IMR-90 (cell line): Measurements from ENCODE around the gene KCNJ4. TPM values are rescaled to one million over a fixed set of nuclear protein-coding genes. Genes with fewer than 3 reads are reported as not detected.
A peak's percentile ranks its signal among the peaks of the same experiment; 100 is the strongest.

Source experiments
- ATAC-seq: fragments of 200-7000 bp; cut with Tn5 transposase; 2 replicates; pipeline ENCODE4 v1.9.1; 2020; ENCODE audit warnings: low read depth, mild to moderate bottlenecking, moderate library complexity
- BruUV-seq: library from RNA; stranded (reverse); fragments of 400-500 nt; replicated peaks from 2 replicates; lab custom pipeline; 2021; lab: Mats Ljungman, UMichigan
- CTCF ChIA-PET: fragments of 300-600 bp; formaldehyde crosslinking; extraction: SDS; loops from one replicate; lab custom pipeline; 2021; ENCODE audit warnings: antibody characterized with exemption; lab: Yijun Ruan, JAX
- POLR2A ChIA-PET: fragments of 300-600 bp; sonication (Branson Sonifier 250); formaldehyde crosslinking; loops from one replicate; lab custom pipeline; 2022; ENCODE audit warnings: antibody characterized with exemption; ENCODE audit not compliant: unreplicated experiment; lab: Charles Lee
- DNase-seq: peaks from one replicate; pipeline ENCODE4 v3.0.0; 2013
- H2AFZ ChIP-seq: replicated peaks from 2 replicates; pipeline ENCODE3; 2013; ENCODE audit warnings: low read length, mild to moderate bottlenecking; ENCODE audit not compliant: poor library complexity
- H2AK5ac ChIP-seq: 2 replicates; pipeline ENCODE4 v1.6.1; 2013; ENCODE audit warnings: low read depth, low read length, inconsistent platforms
- H2AK9ac ChIP-seq: replicated peaks from 2 replicates; pipeline ENCODE3; 2013; ENCODE audit warnings: mild to moderate bottlenecking, low read depth, low read length, moderate library complexity; ENCODE audit not compliant: poor library complexity
- H2BK120ac ChIP-seq: 2 replicates; pipeline ENCODE4 v1.6.1; 2013; ENCODE audit warnings: low read depth, low read length, inconsistent platforms
- H2BK15ac ChIP-seq: 3 replicates; pipeline ENCODE4 v1.6.1; 2013; ENCODE audit warnings: low read depth, low read length, inconsistent platforms
- H2BK20ac ChIP-seq: 2 replicates; pipeline ENCODE4 v1.6.1; 2013; ENCODE audit warnings: low read depth, mild to moderate bottlenecking, inconsistent platforms, low read length, moderate library complexity
- H2BK5ac ChIP-seq: 2 replicates; pipeline ENCODE4 v1.6.1; 2013; ENCODE audit warnings: mild to moderate bottlenecking, low read depth, low read length, inconsistent platforms; ENCODE audit not compliant: poor library complexity, severe bottlenecking
- H3K14ac ChIP-seq: replicated peaks from 2 replicates; pipeline ENCODE4 v1.6.1; 2013; ENCODE audit warnings: low read depth, low read length, inconsistent platforms
- H3K18ac ChIP-seq: 2 replicates; pipeline ENCODE4 v1.6.1; 2013; ENCODE audit warnings: low read depth, low read length, control low read depth
- H3K23ac ChIP-seq: 2 replicates; pipeline ENCODE4 v1.6.1; 2013; ENCODE audit warnings: low read depth, low read length, inconsistent platforms
- H3K27ac ChIP-seq: 2 replicates; pipeline ENCODE4 v1.5.1; 2013; ENCODE audit warnings: mild to moderate bottlenecking, control low read depth, low read length; ENCODE audit not compliant: insufficient read depth
- H3K27me3 ChIP-seq: 2 replicates; pipeline ENCODE4 v1.6.1; 2013; ENCODE audit warnings: low read length; ENCODE audit not compliant: control insufficient read depth, insufficient read depth
- H3K36me3 ChIP-seq: 2 replicates; pipeline ENCODE4 v1.6.1; 2013; ENCODE audit warnings: low read length, mixed read lengths; ENCODE audit not compliant: control insufficient read depth, insufficient read depth
- H3K4ac ChIP-seq: 2 replicates; pipeline ENCODE4 v1.6.1; 2013; ENCODE audit warnings: low read depth, low read length, inconsistent platforms
- H3K4me1 ChIP-seq: 2 replicates; pipeline ENCODE4 v1.6.1; 2013; ENCODE audit warnings: low read length, mixed read lengths; ENCODE audit not compliant: control insufficient read depth, insufficient read depth
- H3K4me2 ChIP-seq: 2 replicates; pipeline ENCODE4 v1.6.1; 2013; ENCODE audit warnings: low read depth, mild to moderate bottlenecking, control low read depth, low read length, moderate library complexity
- H3K4me3 ChIP-seq: 2 replicates; pipeline ENCODE4 v1.5.1; 2013; ENCODE audit warnings: low read depth, mild to moderate bottlenecking, control low read depth, low read length, moderate library complexity; ENCODE audit not compliant: insufficient read depth
- H3K56ac ChIP-seq: 2 replicates; pipeline ENCODE4 v1.6.1; 2013; ENCODE audit warnings: low read length, inconsistent platforms; ENCODE audit not compliant: insufficient read depth; ENCODE audit errors: extremely low read depth
- H3K79me1 ChIP-seq, 2 experiments: 2 replicates each; pipeline ENCODE4 v1.6.1; 2013; ENCODE audit warnings: low read length in 2 of 2, inconsistent platforms in 1 of 2, low read depth in 1 of 2
- H3K9ac ChIP-seq: 2 replicates; pipeline ENCODE4 v1.6.1; 2013; ENCODE audit warnings: low read depth, low read length, control low read depth
- H3K9me1 ChIP-seq: 2 replicates; pipeline ENCODE4 v1.6.1; 2013; ENCODE audit warnings: low read length, inconsistent platforms; ENCODE audit not compliant: insufficient read depth
- H3K9me3 ChIP-seq: 2 replicates; pipeline ENCODE4 v1.6.1; 2013; ENCODE audit warnings: low read length; ENCODE audit not compliant: control insufficient read depth, insufficient read depth
- H4K20me1 ChIP-seq: 2 replicates; pipeline ENCODE4 v1.6.1; 2013; ENCODE audit warnings: low read length, inconsistent platforms; ENCODE audit not compliant: insufficient read depth
- H4K5ac ChIP-seq: 2 replicates; pipeline ENCODE4 v1.6.1; 2013; ENCODE audit warnings: mild to moderate bottlenecking, low read depth, low read length, control low read depth
- H4K8ac ChIP-seq, 2 experiments: 2 replicates each; pipeline ENCODE4 v1.6.1; 2013; ENCODE audit warnings: low read depth in 2 of 2, low read length in 2 of 2, control low read depth in 1 of 2, inconsistent platforms in 1 of 2
- H4K91ac ChIP-seq: 2 replicates; pipeline ENCODE4 v1.6.1; 2013; ENCODE audit warnings: low read depth, low read length, inconsistent platforms; ENCODE audit not compliant: insufficient read depth
- BHLHE40 ChIP-seq: fragments of 150-350 bp; IDR thresholded peaks from 2 replicates; pipeline ENCODE4 v1.6.1; 2016; ENCODE audit warnings: mild to moderate bottlenecking, low read depth, low read length
- CEBPB ChIP-seq: IDR thresholded peaks from 2 replicates; pipeline ENCODE4 v1.6.1; 2012; ENCODE audit warnings: low read depth, low read length, improper control_type of control experiment
- CHD1 ChIP-seq: IDR thresholded peaks from 2 replicates; pipeline ENCODE4 v1.6.1; 2012; ENCODE audit warnings: low read depth, low read length, improper control_type of control experiment
- ELK1 ChIP-seq: fragments of 150-350 bp; IDR thresholded peaks from 2 replicates; pipeline ENCODE4 v1.6.1; 2016; ENCODE audit warnings: low read depth, mild to moderate bottlenecking, low read length, moderate library complexity, borderline replicate concordance
- FOS ChIP-seq: fragments of 150-350 bp; IDR thresholded peaks from 2 replicates; pipeline ENCODE4 v1.6.1; 2016; ENCODE audit warnings: low read depth, low read length
- MAZ ChIP-seq: IDR thresholded peaks from 2 replicates; pipeline ENCODE4 v1.6.1; 2012; ENCODE audit warnings: low read depth, mild to moderate bottlenecking, low read length, improper control_type of control experiment, moderate library complexity, borderline replicate concordance
- MXI1 ChIP-seq: IDR thresholded peaks from 2 replicates; pipeline ENCODE4 v1.6.1; 2012; ENCODE audit warnings: low read depth, mild to moderate bottlenecking, low read length, moderate library complexity, borderline replicate concordance
- NFE2L2 ChIP-seq: fragments of 150-350 bp; IDR thresholded peaks from 2 replicates; pipeline ENCODE4 v1.6.1; 2016; ENCODE audit warnings: low read depth, mild to moderate bottlenecking, low read length
- POLR2A ChIP-seq: IDR thresholded peaks from 2 replicates; pipeline ENCODE4 v1.6.1; 2012; ENCODE audit warnings: mild to moderate bottlenecking, low read depth, low read length
- RAD21 ChIP-seq: IDR thresholded peaks from 2 replicates; pipeline ENCODE4 v1.6.1; 2012; ENCODE audit warnings: low read length, improper control_type of control experiment
- RCOR1 ChIP-seq: IDR thresholded peaks from 2 replicates; pipeline ENCODE4 v1.6.1; 2012; ENCODE audit warnings: mild to moderate bottlenecking, low read length, improper control_type of control experiment; ENCODE audit not compliant: insufficient replicate concordance
- RFX5 ChIP-seq: IDR thresholded peaks from 2 replicates; pipeline ENCODE4 v1.8.0; 2012; ENCODE audit warnings: low read depth, mild to moderate bottlenecking, low read length, moderate library complexity
- SMC3 ChIP-seq: fragments of 150-350 bp; IDR thresholded peaks from 2 replicates; pipeline ENCODE4 v1.6.1; 2016; ENCODE audit warnings: low read depth, mild to moderate bottlenecking, antibody characterized with exemption, low read length, moderate library complexity
- USF2 ChIP-seq: fragments of 150-350 bp; IDR thresholded peaks from 2 replicates; pipeline ENCODE4 v1.6.1; 2017; ENCODE audit warnings: mild to moderate bottlenecking, antibody characterized with exemption, low read length, low read depth
- WGBS, 2 experiments: methylation state at CpG; one replicate each; pipeline versions ENCODE4 v1.1.5 to v1.1.7; 2013; ENCODE audit warnings: missing lambda C conversion rate in 2 of 2; ENCODE audit not compliant: insufficient read length in 1 of 2; ENCODE audit errors: extremely low coverage in 2 of 2; 5-methylcytosine and 5-hydroxymethylcytosine counted together
- dilution Hi-C: fragments of 300-500 bp; cut with HindIII; formaldehyde crosslinking; loops from one replicate; pipeline ENCODE4 v1.14.3; 2018; ENCODE audit warnings: low sequenced_read_pairs; ENCODE audit not compliant: unreplicated experiment
- in situ Hi-C: fragments of 300-500 bp; cut with MboI; formaldehyde crosslinking; loops from 3 replicates; pipeline ENCODE4 v1.14.3; 2019; ENCODE audit warnings: low sequenced_read_pairs, inconsistent platforms, mixed read lengths
- intact Hi-C: fragments of 100-400 bp; cut with micrococcal nuclease; formaldehyde crosslinking; loops from 2 replicates; pipeline ENCODE4 v1.10.0; 2022
- polyA plus RNA-seq, 3 experiments: library from polyadenylated mRNA; depleted of rRNA; stranded (reverse); fragments of >200 nt; gene quantifications; 2 replicates each; pipeline ENCODE4 v1.2.3, GENCODE V29; 2012; ENCODE audit warnings: low replicate concordance in 1 of 3
- total RNA-seq: library from RNA; depleted of rRNA; stranded (reverse); fragments of >200 nt; gene quantifications from 2 replicates; pipeline ENCODE4 v1.2.3, GENCODE V29; 2012

KCNJ4 gene
- total and polyA plus RNA-seq, 2 of the 4 experiments (the other 2 are of a cell fraction), result not detected

- no peak overlapping the region for H3K56ac ChIP-seq
- no peaks in the 10 kb centered on the region; the same call in 1 of the 2 replicates for H3K4me1 ChIP-seq
- H4K5ac ChIP-seq, result no peak overlapping the region
- no peaks in the 10 kb centered on the region for H3K9me1 ChIP-seq
- no peak overlapping the region for H2BK120ac ChIP-seq
- no peak overlapping the region for H2BK20ac ChIP-seq
- DNase-seq (no peak), ATAC-seq (no peak)
- POLR2A ChIA-PET, result no interaction called here
- H3K23ac ChIP-seq, result no peak overlapping the region
- no peak overlapping the region for H3K9ac ChIP-seq
- no peak overlapping the region for H3K14ac ChIP-seq
- H3K4ac ChIP-seq, result no peak overlapping the region
- CTCF ChIA-PET, result no interaction called here
- H2AK9ac ChIP-seq, result no peak overlapping the region
- intact Hi-C loops (no loop called here), dilution Hi-C loops (no loop called here), in situ Hi-C loops (no loop called here)
- H3K27me3 ChIP-seq, result peaks cover 92% of the 10 kb centered on the region
- H2BK5ac ChIP-seq, result no peak overlapping the region
- TF ChIP-seq FOS, result no peak
- TF ChIP-seq RFX5, result no peak
- TF ChIP-seq USF2, result no peak
- TF ChIP-seq RAD21, result no peak
- no peak for TF ChIP-seq BHLHE40
- no peak for TF ChIP-seq ELK1
- TF ChIP-seq CHD1, result no peak
- no peak for TF ChIP-seq RCOR1
- TF ChIP-seq POLR2A, result no peak
- TF ChIP-seq SMC3, result no peak
- TF ChIP-seq CEBPB, result no peak
- no peak for TF ChIP-seq NFE2L2
- TF ChIP-seq MXI1, result no peak
- no peak for TF ChIP-seq MAZ
- H3K4me3 ChIP-seq, result peak overlapping the region; percentile 8; the same call in 1 of the 2 replicates
- no peaks in the 10 kb centered on the region for H3K79me1 ChIP-seq
- no peaks in the 10 kb centered on the region for H4K20me1 ChIP-seq
- H4K8ac ChIP-seq, result no peak overlapping the region
- whole genome bisulfite sequencing, 2 experiments, result 1% methylated on average over 38 of the region's 67 CpGs; no CpG with 5 or more reads in 1 of the 2 experiments
- no peak overlapping the region for H4K91ac ChIP-seq
- H2AK5ac ChIP-seq, result no peak overlapping the region
- no TSS peak for BruUV-seq
- peak overlapping the region; percentile 67 for H2AFZ ChIP-seq
- H2BK15ac ChIP-seq, result no peak overlapping the region
- H3K27ac ChIP-seq, result no peak overlapping the region
- no peaks in the 10 kb centered on the region for H3K36me3 ChIP-seq
- no peaks in the 10 kb centered on the region; the same call in 1 of the 2 replicates for H3K9me3 ChIP-seq
- H3K18ac ChIP-seq, result no peak overlapping the region
- no peak overlapping the region; the same call in 1 of the 2 replicates for H3K4me2 ChIP-seq
Measured at GRCh38 chr22:38454353-38455075, 485 bp downstream of the KCNJ4 start.
